ENCODE measurements around the gene F12.

- TF ChIP-seq POLR2A (IDR thresholded peaks at IDR 0.05; ENCODE audit: extremely low read depth, insufficient read length) (no peak), CTCF (IDR thresholded peaks at IDR 0.05; ENCODE audit: low read depth, low read length) (no peak)
- TF ChIP-seq, protein P1, sequence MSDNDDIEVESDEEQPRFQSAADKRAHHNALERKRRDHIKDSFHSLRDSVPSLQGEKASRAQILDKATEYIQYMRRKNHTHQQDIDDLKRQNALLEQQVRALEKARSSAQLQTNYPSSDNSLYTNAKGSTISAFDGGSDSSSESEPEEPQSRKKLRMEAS (IDR thresholded peaks at IDR 0.05; ENCODE audit: low read depth, low read length), result no peak
Observed at GRCh38 chr5:177440990-177441780, 31.8 kb upstream of the F12 start.

All from NB4 (cell line).